NOMO-1 (cell line): ENCODE results near the gene PIK3CG.

Experiments
- DNase-seq, 2 experiments: peaks; one replicate each; lab custom pipeline; 2025; ENCODE audit not compliant: unreplicated experiment in 2 of 2; lab: John Stamatoyannopoulos, UW

The PIK3CG gene

GRCh38 chr7:106855540-106856132, 9.4 kb upstream of the PIK3CG start:
- no peak for DNase-seq

- no peak for DNase-seq
These were observed 6.2 kb upstream of the PIK3CG start for GRCh38 chr7:106858618-106859532.

GRCh38 chr7:106862317-106863089, 2.6 kb upstream of the PIK3CG start:
- DNase-seq = peak in 1 of 2 experiments; percentile 14

GRCh38 chr7:106863274-106863997, 1.6 kb upstream of the PIK3CG start:
- no peak for DNase-seq

- no peak for DNase-seq
These were observed 592 bp upstream of the PIK3CG start for GRCh38 chr7:106864298-106865081.

GRCh38 chr7:106866298-106867281, 1.5 kb downstream of the PIK3CG start:
- DNase-seq = peak; percentile 19 to 45

DNA sequence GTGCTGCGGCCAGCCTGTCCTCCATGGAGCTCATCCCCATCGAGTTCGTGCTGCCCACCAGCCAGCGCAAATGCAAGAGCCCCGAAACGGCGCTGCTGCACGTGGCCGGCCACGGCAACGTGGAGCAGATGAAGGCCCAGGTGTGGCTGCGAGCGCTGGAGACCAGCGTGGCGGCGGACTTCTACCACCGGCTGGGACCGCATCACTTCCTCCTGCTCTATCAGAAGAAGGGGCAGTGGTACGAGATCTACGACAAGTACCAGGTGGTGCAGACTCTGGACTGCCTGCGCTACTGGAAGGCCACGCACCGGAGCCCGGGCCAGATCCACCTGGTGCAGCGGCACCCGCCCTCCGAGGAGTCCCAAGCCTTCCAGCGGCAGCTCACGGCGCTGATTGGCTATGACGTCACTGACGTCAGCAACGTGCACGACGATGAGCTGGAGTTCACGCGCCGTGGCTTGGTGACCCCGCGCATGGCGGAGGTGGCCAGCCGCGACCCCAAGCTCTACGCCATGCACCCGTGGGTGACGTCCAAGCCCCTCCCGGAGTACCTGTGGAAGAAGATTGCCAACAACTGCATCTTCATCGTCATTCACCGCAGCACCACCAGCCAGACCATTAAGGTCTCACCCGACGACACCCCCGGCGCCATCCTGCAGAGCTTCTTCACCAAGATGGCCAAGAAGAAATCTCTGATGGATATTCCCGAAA, 2.7 kb downstream of the PIK3CG start:
- no peak for DNase-seq

GRCh38 chr7:106868364-106868763, 3.3 kb downstream of the PIK3CG start:
- no peak for DNase-seq

GRCh38 chr7:106869954-106870353, 4.9 kb downstream of the PIK3CG start:
- no peak for DNase-seq

DNA sequence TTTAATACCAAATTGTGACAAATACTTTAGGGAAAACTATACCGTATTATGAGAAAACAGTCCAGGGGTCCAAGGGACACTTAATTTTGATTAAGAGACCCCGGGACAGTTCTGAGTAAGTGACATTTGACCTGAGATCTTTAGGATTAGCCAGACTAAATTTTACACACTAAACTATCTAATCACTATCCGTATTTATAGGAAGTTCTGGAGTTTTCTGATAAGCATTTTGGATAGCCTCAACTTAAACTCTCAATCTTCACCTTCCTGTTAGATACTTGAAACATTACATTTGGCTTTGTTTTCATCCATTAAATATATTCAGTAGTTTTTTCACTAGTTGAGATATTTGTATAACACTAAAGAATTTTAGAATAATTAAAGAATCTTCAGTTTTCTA, 5.4 kb downstream of the PIK3CG start:
- no peak for DNase-seq

DNA sequence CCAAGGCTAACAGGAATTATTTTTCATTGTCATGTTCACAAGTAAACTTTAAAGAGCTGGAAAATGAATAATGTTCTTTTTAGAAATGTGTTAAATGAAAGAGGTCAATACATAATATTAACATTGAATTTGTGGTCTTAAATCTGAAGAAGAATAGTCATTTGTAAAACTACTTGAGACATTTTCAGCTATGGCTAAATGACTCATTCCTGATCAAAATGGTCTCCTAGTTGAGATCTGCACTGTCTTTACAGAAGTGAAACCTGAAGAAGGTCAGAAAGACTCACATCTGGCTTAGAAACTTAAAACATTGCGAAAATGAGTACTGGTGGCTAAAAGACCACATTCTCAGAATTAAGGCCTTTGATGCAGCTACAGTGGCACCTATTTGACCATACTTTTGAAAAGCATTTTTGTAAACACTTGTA, 5.9 kb downstream of the PIK3CG start:
- DNase-seq = peak; percentile 29 to 78

DNA sequence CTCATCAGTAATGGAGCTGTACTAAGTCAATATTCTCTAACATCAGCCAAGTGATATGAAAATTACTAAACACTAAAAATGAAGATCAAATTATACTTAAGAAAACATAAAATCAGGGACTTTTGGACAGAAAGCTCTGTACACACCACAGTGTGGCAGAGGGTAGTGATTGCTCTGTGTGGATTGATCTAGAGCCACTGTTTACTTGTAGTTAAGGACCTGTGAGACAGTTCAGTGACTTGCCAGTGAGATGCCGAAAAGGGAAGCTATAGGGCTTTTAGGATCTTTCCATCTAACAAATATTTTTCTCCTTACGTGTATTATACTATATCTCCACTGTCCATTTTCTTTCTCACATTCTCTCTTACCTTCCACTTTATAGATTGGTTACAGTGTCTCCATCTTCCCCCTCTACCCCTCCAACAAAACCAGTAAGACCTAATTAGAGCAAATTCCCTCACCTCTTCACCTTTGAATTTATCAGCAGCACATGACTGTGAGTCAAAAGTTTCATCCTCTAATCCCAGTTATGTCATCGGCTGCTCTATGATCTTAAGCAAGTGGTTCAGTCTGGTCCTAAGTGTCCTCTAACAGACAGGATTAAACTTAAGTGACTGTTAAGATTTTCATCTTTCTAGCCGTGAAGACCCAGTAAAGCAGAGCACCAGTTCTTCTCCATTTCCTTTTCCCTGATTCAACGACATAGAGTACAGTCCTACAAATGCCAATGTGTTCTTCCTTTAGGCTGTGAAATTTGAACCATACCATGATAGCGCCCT, 6.9 kb downstream of the PIK3CG start:
- no peak for DNase-seq

GRCh38 chr7:106872763-106873162, 7.7 kb downstream of the PIK3CG start:
- no peak for DNase-seq

- peak in 1 of 2 experiments; percentile 12 for DNase-seq
These were observed 9.0 kb downstream of the PIK3CG start for GRCh38 chr7:106874076-106874475.

DNA sequence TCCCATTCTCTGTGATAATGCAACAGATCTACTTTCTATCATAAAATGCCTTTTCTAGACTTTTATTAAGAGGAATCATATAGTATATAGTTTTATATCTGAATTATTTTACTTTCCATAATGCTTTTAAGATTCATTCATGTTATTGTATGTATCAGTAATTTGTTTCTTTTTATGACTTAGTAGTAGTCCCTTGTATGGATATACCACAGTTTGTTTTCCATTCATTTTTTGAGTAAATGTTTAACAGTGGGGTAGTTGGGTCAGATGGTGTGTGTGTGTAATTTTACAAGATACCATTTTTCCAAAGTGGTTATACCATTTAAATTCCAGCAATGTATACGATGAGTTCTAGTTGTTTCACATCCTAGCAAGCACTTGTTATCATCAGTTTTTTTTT, 10.4 kb downstream of the PIK3CG start:
- no peak for DNase-seq

DNA sequence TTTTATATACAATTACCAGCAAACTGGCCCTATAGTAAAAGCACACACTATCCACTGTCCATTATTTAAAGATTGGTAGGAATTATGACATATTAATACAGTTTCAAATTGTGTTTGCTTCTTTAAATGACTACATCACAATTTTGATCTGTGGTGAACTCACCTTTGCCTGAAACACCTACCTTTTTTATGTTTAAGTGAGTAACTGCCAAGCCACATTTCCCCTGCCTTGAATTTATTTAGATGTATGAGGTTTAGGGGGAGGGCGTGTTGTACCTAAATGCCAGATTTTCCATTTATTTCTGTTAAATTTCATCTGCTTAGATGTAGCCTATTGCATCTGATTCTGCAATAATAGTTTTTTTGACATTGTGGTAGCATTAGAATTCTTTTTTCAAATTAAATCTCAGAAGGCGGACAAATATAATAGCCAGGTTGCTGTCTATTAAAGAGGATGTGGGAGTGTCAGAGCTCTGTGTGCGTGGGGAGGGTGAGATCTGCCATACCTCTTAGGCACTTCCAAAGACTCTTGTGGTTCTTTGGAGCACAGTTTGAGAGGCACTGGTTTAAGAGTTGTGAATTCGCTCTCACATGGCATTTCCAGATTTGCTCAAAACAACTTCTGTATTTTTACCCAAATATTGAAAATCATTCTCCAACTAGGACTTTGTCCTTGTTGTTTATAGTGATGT, 13.8 kb downstream of the PIK3CG start:
- no peak for DNase-seq

DNA sequence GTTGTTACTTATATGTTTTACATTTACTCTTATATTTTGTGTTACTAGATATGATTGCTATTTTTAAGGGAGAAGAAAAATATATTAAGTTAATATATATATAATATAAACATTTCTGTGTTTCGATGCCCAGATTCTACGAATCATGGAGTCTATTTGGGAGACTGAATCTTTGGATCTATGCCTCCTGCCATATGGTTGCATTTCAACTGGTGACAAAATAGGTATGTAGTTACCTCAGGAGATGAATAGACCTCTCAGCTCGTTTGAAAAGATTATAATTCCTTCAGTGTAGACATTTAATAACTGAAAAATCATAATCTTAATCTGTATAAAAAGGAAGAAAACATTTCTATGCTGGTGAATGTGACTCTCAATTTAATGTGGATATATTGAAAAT, 16.9 kb downstream of the PIK3CG start:
- DNase-seq = no peak
